HG03342 (cell line): ENCODE data around the gene CNN3.

ENCODE experiments used
- ATAC-seq: cut with Tn5 transposase; IDR thresholded peaks from one replicate; pipeline ENCODE4 v1.9.1; 2021; ENCODE audit warnings: mild to moderate bottlenecking, moderate library complexity; ENCODE audit not compliant: unreplicated experiment

CNN3 gene

GRCh38 chr1:94925004-94925403, 1.9 kb downstream of the CNN3 start:
- ATAC-seq, result no peak

GRCh38 chr1:94922761-94923331, 4.1 kb downstream of the CNN3 start:
- ATAC-seq, result no peak

DNA sequence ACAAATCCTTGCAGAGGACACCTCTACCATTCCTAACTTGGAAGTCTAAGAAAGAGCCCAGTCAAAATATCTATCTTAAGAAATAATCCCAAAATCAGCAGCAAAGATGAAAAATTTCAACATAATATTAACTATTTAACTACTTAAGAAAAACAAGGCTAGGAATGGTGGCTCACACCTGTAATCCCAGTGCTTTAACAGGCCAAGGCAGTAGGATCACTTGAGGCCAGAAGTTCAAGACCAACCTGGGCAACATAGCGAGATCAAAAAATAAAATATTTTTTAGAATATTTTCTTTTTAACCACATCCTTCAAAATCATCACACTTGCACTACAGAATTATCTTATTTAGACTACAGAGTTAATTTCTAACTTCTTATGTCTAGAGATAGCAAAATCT, 4.9 kb downstream of the CNN3 start:
- no peak for ATAC-seq

- no peak for ATAC-seq
Measured at GRCh38 chr1:94920061-94920460, 6.8 kb downstream of the CNN3 start.

GRCh38 chr1:94919241-94920030, 7.5 kb downstream of the CNN3 start:
- ATAC-seq, result no peak

GRCh38 chr1:94917251-94917650, 9.7 kb downstream of the CNN3 start:
- ATAC-seq, result no peak

DNA sequence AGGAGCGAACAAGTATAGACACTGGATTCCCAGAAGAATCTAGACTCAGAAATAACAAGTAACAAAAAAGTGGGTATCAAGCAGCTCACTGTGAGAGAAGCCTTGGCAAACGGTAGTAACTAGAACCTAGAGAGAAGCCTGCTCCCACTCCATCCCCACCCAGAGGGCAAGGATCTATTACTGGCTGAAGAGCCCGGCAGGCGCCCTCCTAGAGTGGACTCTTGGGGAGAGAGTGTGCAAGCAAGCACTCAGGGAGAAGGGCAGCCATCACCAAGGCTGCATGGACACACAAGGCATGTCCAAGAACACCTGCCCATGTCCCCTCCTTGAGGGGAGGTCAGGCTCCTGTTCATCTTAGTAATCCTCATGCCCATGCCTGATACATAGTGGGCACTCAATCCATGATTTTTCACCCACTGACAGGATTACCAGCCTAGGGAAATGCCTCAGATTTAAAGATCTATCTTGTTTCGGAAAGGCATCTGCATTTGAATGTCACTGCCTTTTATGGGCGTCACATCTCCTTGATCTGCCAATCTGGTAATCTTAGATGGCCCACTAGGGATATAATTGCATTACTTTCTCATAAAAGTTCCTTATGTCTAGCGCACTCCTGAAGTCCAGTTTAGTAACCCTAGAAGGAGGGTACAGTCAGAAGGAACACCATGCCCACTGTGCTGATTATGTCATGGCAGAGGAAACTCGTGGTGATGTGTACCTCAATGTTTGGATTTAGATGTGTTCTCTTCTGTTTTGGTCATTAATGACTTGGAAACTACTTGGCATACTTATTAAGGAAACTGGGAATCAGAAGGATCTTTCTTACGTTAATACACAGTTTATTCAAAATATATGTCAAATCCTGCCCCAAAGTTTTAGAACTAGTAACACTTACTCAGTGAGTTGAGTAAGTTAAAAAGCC, 14.4 kb downstream of the CNN3 start:
- ATAC-seq, result no peak

DNA sequence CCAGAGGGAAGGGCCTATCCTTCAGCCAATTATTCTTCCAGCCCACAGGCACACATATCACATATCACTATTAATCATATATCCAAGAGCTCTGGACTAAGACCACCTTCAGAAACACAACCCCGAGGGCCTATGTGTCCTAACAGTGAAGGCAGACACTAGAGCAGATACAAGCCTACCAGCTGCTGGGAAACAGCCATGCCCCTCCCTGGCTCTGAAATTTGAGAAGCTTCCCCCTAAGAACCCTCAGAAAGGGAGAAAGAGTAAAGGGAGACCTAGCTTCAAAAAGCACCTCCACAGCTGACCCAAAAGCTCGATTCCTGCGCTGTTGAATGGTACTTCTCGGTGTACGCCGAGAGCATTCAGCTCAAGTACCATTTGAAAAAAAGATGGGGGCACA, 17.4 kb downstream of the CNN3 start:
- ATAC-seq, result no peak

DNA sequence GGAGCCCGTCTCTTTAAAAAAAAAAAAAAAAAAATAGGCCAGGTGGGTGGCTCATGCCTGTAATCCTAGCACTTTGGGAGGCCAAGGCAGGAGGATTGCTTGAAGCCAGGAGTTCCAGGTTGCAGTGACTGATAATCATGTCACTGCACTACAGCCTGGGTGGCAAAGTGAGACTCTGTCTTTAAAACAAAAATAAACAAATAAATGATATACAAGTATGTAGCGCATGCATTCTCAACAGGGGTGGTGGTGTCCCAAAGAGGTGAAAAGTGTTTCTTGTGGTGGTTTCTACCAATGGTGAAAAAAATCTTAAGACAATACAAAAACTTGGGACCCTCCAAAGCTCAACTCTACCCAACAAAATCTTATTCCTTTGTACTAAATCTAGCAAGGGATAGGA, 17.9 kb downstream of the CNN3 start:
- ATAC-seq, result no peak

- ATAC-seq, result no peak
Measured at GRCh38 chr1:94908190-94908589, 18.7 kb downstream of the CNN3 start.

GRCh38 chr1:94907136-94907535, 19.8 kb downstream of the CNN3 start:
- no peak for ATAC-seq

GRCh38 chr1:94906382-94906781, 20.5 kb downstream of the CNN3 start:
- ATAC-seq, result no peak

DNA sequence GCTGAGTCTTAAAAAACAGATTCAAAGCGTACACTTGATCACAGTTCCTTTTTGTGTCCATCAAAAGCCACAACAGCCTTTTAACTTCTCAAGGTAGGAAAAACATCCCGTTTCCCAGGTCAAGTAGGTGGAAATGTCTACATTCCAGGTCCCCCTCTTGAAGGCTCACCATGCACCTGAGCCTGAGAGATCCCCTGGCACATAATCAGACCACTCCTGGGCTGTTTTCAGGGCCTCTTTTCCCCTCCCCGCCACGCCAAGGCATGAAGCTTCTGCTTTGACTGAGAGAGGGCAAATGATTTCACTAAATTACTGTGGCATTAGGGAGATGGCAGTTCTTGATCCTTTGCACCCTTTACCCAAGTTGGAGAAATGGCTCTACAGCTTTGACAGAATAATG, 21.7 kb downstream of the CNN3 start:
- no peak for ATAC-seq

DNA sequence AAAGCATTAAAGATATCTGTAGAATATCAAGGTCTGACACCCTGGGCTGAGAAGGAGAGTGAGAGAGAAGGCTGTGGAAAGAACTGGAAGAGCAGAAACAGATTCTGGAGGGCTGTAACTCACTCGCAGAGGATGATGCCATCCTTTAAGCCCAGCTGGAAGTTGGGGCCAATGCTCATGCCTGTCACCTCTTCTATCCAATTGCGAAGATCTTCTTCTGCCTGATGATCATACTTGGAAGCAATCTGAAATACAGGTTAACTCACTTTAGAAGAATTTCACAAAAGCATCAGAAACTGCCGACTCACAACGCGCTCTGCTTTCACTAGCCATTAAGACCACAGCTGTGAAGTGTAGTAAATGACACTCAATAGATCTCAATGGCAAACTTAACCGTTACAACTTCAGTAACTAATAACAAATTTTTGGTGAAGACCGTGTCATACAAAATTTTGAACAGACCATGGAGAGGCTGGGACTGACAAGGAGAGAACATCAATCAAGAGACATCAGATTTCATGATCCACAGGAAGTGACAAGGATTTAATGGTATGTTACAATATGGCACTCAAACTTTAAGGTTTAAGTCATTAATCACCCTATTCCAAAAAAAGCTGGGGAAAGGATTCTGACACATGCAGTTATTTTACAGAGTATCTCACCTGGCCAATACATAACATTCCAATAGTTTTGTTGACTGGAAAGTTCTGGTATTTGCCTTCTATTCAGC, 23.5 kb downstream of the CNN3 start:
- no peak for ATAC-seq

DNA sequence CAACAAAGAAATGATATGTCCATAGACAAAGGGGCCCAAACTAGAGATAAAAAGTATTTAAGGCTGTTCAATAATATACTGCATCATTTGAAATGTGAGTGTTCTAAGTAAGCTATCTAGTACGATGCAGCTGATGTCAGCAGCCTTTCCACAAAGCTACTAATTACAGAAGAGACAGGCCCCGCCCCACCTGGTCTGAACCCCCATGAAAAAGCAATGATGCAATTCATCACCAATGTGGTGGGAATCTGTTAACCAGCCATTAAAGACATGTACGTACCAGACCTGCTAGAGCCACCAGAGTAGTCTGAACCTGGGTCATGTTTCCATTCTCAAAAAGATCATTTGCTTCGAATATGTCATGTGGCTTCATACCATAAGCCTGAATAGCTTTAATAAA, 25.1 kb downstream of the CNN3 start:
- no peak for ATAC-seq

DNA sequence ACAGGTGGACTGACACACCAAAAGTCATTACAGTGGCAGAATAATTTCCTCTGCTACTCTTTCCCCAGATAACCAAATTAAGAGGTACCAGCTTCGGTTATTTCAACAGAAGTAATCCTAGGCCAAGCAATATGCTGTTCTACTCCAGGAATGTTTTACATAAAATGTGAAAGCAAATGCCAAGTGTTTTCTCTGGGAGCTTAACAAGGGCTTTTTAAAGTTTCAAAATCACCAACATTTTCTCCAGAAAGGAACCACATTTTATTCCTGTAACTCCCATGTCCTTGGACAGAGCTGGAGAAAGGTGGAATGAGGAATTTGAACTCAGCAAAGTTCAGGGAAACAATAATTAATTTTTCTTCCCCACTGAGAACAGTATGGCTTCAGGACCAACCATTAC, 27.2 kb downstream of the CNN3 start:
- no peak for ATAC-seq

GRCh38 chr1:94898491-94899385, 28.2 kb downstream of the CNN3 start:
- ATAC-seq, result no peak

DNA sequence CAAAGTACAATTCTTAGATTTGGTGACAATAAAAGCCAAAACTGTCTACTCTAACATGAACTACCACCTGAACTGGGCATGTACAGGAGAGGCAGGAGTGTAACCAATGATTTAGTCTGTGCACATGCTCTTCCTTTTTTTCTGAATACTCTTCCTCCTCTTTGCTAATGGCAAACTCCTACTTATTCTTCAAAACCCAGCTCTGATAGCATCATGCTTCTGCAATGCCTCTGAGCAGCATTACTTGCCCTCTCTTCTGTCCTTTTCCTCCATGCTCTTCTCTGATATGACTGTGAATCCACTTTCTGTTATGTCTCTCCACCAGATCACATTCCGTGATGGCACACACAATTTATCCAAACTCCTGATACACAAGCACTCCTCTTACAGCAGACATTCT, 31.4 kb downstream of the CNN3 start:
- ATAC-seq, result no peak

GRCh38 chr1:94894630-94895029, 32.3 kb downstream of the CNN3 start:
- no peak for ATAC-seq

GRCh38 chr1:94892604-94893254, 34.2 kb downstream of the CNN3 start:
- no peak for ATAC-seq
